LHCN-M2 (cell line): ENCODE results near the gene LILRB2. TPM values are rescaled to one million over a fixed set of nuclear protein-coding genes. Genes with fewer than 3 reads are reported as not detected.
"Not testable (repeated sequence)": the region's sequence is repeated elsewhere in the genome, so short reads cannot be mapped to it uniquely, and the experiment has no call there.

Experiments
- DNase-seq: peaks from one replicate; pipeline ENCODE4 v3.0.0-alpha.2; 2012; ENCODE audit warnings: low read depth
- total RNA-seq: library from RNA; depleted of rRNA; stranded (reverse); fragments of >200 nt; gene quantifications from 2 replicates; pipeline ENCODE4 v1.2.3, GENCODE V29; 2014; rRNA removed

The LILRB2 gene
- total RNA-seq, 1 experiment from 2014 or later, result not detected

DNA sequence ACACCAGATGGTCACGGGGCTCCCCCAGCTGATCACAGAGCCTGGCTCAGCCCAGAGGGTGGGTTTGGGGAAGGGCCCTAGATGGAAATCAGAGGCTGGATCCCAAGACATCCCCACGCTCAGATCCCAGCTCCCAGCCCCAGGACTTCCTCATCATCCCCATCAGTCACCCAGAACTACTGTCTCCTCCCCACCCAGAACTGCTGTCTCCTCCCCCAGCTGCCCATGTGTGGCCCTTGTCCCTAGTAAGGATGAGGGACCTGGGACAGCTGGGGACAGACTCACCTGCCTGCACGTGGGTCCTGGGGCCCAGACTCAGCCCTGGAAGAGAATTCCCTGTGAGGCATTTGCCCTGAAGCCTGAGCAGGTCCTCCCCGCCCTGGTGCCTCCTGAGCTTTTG lies 38.7 kb downstream of the LILRB2 start:
- DNase-seq, result not testable (repeated sequence)

DNA sequence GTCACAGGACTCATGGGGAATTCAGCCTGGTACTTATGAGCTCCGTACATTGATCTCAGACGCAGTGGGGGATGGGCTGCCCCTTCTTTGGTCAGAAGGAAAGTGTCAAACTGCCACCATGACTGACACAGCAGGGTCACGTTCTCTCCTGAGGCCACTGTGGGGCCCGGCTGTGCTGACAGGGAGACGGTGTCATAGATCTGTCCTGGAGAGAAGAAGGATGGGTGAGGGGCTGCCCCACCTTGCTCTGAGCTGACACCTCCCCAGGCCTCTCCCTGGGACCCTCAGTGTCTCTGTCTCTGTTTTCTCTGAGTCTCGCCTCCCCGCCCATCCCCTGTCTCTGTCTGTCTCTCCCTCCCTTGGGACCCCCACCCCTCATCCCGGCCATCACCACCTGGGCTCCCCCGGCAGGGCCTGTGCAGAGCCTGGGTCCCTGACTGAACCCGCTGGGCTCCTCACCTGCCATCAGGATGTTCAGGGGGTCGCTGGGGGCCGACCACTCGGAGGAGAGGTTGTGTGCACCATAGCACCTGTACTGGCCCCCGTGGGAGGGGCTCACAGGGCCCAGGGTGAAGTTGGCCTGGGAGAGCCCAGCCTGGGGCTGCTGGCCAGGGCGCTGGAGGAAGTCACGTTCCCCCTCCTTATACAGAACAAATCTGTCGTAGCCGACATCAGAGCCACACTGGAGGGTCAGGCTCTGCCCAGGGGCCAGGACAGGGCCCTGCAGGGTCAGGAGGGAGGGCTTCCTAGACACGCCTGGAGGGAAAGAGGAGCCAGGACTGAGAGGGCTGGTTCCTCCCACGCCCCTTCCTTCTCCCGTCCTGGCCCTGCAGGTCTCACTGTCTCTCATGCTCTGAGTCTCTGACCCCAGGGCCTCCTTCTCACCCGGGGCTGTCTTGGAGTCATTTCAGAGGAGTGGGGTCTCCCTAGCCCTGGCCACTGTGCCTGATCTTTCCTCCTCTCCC lies 40.3 kb downstream of the LILRB2 start:
- DNase-seq, result not testable (repeated sequence)

DNA sequence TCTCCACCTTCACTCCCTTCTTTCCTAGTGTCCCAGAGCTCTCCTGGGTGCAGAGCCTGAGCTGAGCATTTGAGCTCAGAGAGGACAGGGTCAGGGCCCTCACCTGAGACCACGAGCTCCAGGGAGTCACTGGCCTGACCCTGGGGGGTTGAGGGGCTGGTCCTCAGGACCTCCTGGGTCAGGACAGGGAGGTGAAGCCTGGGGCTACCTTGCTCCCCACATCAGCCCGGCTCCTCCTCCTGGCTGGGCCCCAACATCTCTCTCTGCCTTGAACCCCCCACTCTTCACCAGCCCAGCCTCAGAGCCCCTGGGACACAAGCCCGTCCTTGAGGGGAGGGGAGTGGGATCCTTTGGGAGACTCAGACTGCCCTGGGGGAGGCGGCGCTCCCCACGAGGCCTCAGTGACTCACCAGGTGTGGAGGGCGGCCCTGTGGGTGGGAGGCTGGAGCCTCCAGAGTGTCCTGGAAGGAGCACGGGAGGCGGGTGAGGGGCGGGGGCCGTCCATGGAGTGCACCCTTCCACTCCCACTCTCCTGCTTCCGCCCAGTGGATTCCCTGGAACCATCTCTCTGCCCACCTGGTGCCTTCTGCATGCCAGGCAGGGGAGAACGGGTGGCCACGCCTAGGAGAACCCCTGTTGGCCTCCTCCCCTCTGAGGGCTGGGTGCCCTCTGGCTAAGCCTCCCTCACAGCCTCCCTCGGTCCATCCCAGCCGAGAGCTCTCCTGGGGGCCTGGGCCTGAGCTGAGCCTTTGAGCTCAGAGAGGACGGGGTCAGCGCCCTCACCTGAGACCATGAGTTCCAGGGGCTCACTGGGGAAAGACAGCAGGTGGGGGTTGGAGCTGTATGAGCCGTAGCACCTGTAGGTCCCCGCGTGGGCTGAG lies 41.2 kb downstream of the LILRB2 start:
- DNase-seq, result not testable (repeated sequence)

GRCh38 chr19:54233941-54234340 lies 47.0 kb downstream of the LILRB2 start:
- DNase-seq, result no peak

DNA sequence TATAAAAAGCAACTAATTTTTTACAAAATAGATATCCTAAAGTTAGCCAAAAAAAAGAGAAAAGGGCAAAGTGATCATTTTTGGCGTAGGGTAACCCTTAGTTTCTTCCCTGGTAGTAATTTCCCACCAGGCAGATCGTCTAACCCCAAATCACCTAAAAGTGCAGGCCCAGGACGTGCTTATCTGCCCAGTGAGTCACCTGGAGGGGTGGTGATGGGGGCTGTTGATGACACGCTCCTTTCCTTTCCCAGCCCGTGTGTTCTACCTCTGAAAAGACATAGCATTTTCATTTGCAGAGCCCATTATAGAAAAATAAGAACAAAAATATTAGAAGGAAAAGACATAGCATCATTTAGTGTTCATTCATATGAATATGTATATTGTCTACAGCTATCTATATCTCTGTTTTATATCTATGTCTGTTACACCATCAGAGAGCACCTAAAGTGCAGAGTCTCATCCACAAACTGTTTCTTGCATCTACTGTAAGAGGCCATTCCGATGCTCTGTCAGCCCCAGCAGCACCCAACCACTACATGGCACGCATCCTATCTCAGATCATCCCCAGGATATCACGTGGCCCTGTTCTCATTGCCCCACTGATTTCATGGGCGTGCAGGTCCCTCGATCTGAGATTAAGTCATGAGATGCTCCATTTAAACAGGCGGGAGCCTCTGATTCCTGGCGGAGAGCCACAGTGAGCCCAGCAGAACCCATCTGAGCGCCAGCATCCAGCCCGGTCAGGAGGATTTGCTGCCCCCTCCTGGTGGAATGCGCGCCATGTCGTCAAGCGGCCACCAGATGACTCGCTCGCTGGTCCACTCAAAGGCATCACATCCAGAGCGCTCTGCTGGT lies 49.6 kb downstream of the LILRB2 start:
- peak; percentile 64 for DNase-seq

DNA sequence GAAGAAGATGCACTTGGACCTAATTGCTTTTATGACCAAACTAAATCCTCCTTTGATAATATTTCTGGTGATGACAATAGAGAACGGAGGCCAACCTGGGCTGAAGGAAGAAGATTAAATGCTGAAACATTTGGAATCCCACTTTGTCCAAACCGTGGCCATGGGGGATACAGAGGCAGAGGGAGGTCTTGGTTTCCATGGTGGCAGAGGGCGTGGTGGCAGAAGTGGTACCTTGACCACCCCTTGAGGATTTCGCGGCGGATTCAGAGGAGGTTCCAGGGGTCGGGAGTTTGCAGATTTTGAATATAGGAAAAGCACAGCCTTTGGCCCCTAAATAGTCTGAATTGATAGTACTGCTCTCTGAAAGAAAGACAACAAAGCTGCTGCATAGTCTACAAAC lies 50.9 kb downstream of the LILRB2 start:
- no peak for DNase-seq

GRCh38 chr19:54229146-54229545 lies 51.8 kb downstream of the LILRB2 start:
- DNase-seq, result no peak

GRCh38 chr19:54224619-54225018 lies 56.3 kb downstream of the LILRB2 start:
- DNase-seq, result not testable (repeated sequence)

DNA sequence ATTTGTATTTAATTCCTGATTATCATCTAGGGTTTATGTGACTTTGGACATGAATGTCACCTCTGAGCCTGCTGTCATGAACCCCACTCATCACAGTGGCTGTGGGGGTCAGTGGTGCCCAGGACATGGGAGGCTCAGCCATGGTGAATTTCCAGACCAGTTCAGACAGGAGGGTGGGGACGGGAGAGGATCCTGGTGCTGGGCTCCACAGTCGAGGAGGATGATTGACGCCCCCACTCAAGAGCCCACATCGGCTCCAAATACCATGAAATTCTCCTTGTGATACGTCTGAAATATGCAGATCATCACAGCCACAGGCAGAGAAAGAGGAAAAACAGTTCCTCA lies 57.0 kb downstream of the LILRB2 start:
- not testable (repeated sequence) for DNase-seq

Other genes with a start within 250 kb of the LILRB2 start
- not detected in 2 replicates for gene VSTM1, start 217.2 kb downstream of the LILRB2 start, total RNA-seq
- gene TARM1, start 199.7 kb downstream of the LILRB2 start, total RNA-seq, result not detected in 2 replicates
- gene OSCAR, start 180.3 kb downstream of the LILRB2 start, total RNA-seq, result 0.23 and 1.5 TPM in 2 replicates
- gene NDUFA3, start 178.3 kb downstream of the LILRB2 start, total RNA-seq, result 29.4 and 85.0 TPM in 2 replicates
- 14.2 and 15.2 TPM in 2 replicates for gene TFPT, start 165.5 kb downstream of the LILRB2 start, total RNA-seq
- gene PRPF31, start 165.4 kb downstream of the LILRB2 start, total RNA-seq, result 84.4 and 84.8 TPM in 2 replicates
- gene CNOT3, start 143.3 kb downstream of the LILRB2 start, total RNA-seq, result 18.2 and 18.4 TPM in 2 replicates
- gene LENG1, start 121.4 kb downstream of the LILRB2 start, total RNA-seq, result 5.2 and 9.2 TPM in 2 replicates
- 0.40 and 0.51 TPM in 2 replicates for gene TMC4, start 108.0 kb downstream of the LILRB2 start, total RNA-seq
- gene MBOAT7, start 91.5 kb downstream of the LILRB2 start, total RNA-seq, result 123 and 192 TPM in 2 replicates
- gene TSEN34, start 89.8 kb downstream of the LILRB2 start, total RNA-seq, result 162 and 168 TPM in 2 replicates
- gene RPS9, start 80.3 kb downstream of the LILRB2 start, total RNA-seq, result 1,535 and 1,605 TPM in 2 replicates
- not detected in 2 replicates for gene LILRB3, start 58.1 kb downstream of the LILRB2 start, total RNA-seq
- not detected in 2 replicates for gene LILRA6, start 38.3 kb downstream of the LILRB2 start, total RNA-seq
- gene LILRB5, start 23.8 kb downstream of the LILRB2 start, total RNA-seq, result not detected in 2 replicates
- gene LILRA5, start 32.1 kb upstream of the LILRB2 start, total RNA-seq, result not detected in 2 replicates
- gene LILRA4, start 58.1 kb upstream of the LILRB2 start, total RNA-seq, result not detected in 2 replicates
- gene LAIR1, start 83.8 kb upstream of the LILRB2 start, total RNA-seq, result not detected in 2 replicates
- not detected in 2 replicates for gene TTYH1, start 134.4 kb upstream of the LILRB2 start, total RNA-seq
- gene LENG8, start 168.1 kb upstream of the LILRB2 start, total RNA-seq, result 35.4 and 36.7 TPM in 2 replicates
- 3.8 and 8.2 TPM in 2 replicates for gene LENG9, start 182.7 kb upstream of the LILRB2 start, total RNA-seq
- 9.2 and 9.5 TPM in 2 replicates for gene CDC42EP5, start 192.2 kb upstream of the LILRB2 start, total RNA-seq
- gene LAIR2, start 221.7 kb upstream of the LILRB2 start, total RNA-seq, result not detected in 2 replicates